ENCODE data around the gene ARHGAP24. TPM values are rescaled to one million over a fixed set of nuclear protein-coding genes. Genes with fewer than 3 reads are reported as not detected.

ARHGAP24 gene
- total and polyA plus RNA-seq, 2 experiments from 2014 or later, result 19.5 to 29.6 TPM

DNA sequence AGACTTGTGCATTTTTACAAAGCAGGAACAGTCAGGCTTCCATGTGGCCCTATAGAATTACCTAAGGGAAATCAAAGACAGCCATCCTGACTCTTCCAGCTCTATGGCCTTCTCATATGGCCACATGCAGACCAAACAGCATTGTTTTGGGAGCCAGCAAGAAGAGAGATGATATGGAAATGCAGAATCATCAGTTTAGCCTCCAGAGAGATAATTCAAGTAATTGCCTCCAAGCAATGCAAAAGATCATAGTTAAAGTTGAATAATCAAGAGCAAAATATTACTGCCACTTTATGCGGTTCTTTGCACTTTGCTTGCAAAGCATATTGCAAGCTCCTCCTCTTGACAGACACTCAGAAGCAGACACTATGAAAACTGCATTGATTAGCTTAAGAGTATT, 207.4 kb downstream of the ARHGAP24 start:
- H3K27me3 ChIP-seq, result no peaks in the 10 kb centered on the region
- H3K27ac ChIP-seq, result no peak overlapping the region
- WGBS (ENCODE audit: low lambda C conversion rate, missing lambda C conversion rate), result 100% methylated on average over 1 of the region's 1 CpG

DNA sequence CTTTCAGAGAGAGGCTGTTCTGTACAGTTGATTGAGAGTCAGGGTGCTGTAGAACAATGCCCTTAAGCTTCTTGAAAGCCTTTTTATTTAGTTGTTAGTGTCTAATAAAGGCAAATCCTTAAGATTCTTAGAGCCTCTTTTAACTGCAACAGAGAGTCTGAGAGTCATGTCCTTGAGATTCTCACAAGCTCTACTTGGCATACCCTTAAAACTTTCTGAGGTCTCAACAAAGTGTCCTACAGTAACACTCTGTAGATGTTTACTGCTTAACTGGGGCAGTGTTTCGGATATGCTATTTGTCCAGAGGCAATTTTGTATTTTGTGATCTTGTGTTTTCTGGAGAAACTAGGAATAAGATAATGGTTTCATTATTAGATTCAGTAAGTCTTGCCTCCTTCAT, 209.7 kb downstream of the ARHGAP24 start:
- no peaks in the 10 kb centered on the region for H3K4me1 ChIP-seq (ENCODE audit: insufficient read depth)
- WGBS (ENCODE audit: low lambda C conversion rate, missing lambda C conversion rate), result 96% methylated on average over 1 of the region's 1 CpG
- no peaks in the 10 kb centered on the region for H3K36me3 ChIP-seq (replicated peaks; ENCODE audit: insufficient read depth, low read depth)
- H3K27me3 ChIP-seq, result no peaks in the 10 kb centered on the region
- H2AFZ ChIP-seq, result no peak overlapping the region
- no peaks in the 10 kb centered on the region for H3K79me2 ChIP-seq
- H3K27ac ChIP-seq, result no peak overlapping the region
- no peaks in the 10 kb centered on the region for H4K20me1 ChIP-seq (ENCODE audit: insufficient read depth, poor library complexity, severe bottlenecking)
- H3K9me3 ChIP-seq (ENCODE audit: low read depth), result no peaks in the 10 kb centered on the region
- H3K4me3 ChIP-seq, result no peak overlapping the region
- TF ChIP-seq EZH2 (IDR thresholded peaks at IDR 0.05; ENCODE audit: borderline replicate concordance), result no peak
- TF ChIP-seq, protein P1, sequence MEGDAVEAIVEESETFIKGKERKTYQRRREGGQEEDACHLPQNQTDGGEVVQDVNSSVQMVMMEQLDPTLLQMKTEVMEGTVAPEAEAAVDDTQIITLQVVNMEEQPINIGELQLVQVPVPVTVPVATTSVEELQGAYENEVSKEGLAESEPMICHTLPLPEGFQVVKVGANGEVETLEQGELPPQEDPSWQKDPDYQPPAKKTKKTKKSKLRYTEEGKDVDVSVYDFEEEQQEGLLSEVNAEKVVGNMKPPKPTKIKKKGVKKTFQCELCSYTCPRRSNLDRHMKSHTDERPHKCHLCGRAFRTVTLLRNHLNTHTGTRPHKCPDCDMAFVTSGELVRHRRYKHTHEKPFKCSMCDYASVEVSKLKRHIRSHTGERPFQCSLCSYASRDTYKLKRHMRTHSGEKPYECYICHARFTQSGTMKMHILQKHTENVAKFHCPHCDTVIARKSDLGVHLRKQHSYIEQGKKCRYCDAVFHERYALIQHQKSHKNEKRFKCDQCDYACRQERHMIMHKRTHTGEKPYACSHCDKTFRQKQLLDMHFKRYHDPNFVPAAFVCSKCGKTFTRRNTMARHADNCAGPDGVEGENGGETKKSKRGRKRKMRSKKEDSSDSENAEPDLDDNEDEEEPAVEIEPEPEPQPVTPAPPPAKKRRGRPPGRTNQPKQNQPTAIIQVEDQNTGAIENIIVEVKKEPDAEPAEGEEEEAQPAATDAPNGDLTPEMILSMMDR (IDR thresholded peaks at IDR 0.05; ENCODE audit: poor library complexity), result no peak
- TF ChIP-seq EZH2phosphoT487 (IDR thresholded peaks at IDR 0.05; ENCODE audit: low read depth, severe bottlenecking, unreplicated experiment), result no peak
- H3K4me2 ChIP-seq, result no peak overlapping the region
- no peak for DNase-seq (ENCODE audit: low spot score)
- no peaks in the 10 kb centered on the region for H3K9me2 ChIP-seq (replicated peaks; ENCODE audit: insufficient read depth)

More for the DNA sequence above, 207.4 kb downstream of the ARHGAP24 start:
- Histone ChIP-seq H2AFZ (no peak overlapping the region), H3K4me3 (no peak overlapping the region), H3K9me2 (replicated peaks; ENCODE audit: insufficient read depth) (no peaks in the 10 kb centered on the region), H3K36me3 (replicated peaks; ENCODE audit: insufficient read depth, low read depth) (no peaks in the 10 kb centered on the region), H3K4me2 (no peak overlapping the region), H3K79me2 (no peaks in the 10 kb centered on the region), H4K20me1 (ENCODE audit: insufficient read depth, poor library complexity, severe bottlenecking) (no peaks in the 10 kb centered on the region), H3K9me3 (ENCODE audit: low read depth) (no peaks in the 10 kb centered on the region), H3K4me1 (ENCODE audit: insufficient read depth) (no peaks in the 10 kb centered on the region)
- DNase-seq (ENCODE audit: low spot score), result no peak
- TF ChIP-seq, protein P1 (IDR thresholded peaks at IDR 0.05; ENCODE audit: poor library complexity), result no peak
- TF ChIP-seq EZH2 (IDR thresholded peaks at IDR 0.05; ENCODE audit: borderline replicate concordance) (no peak), EZH2phosphoT487 (IDR thresholded peaks at IDR 0.05; ENCODE audit: low read depth, severe bottlenecking, unreplicated experiment) (no peak)

DNA sequence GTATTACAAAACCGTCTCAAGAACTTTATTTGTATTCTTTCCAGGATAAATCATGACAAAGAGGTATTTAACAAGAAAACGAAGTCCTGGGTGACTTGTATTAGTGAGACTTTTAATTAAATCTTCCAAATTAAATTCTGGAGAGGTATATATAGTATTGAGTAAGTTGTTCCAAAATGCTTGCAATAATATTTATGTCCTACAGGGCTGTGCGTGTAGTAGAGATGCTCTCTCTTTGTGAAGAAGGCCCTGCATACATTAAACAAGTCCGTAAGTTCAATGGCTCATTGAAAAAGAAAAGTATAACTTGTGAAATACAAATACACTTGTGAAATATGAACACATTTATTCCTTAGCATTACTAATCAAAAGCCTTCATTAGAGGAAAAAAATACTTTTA, 211.4 kb downstream of the ARHGAP24 start:
- Histone ChIP-seq H4K20me1 (ENCODE audit: insufficient read depth, poor library complexity, severe bottlenecking) (no peaks in the 10 kb centered on the region), H3K4me3 (no peak overlapping the region), H3K4me1 (ENCODE audit: insufficient read depth) (no peaks in the 10 kb centered on the region), H3K9me2 (replicated peaks; ENCODE audit: insufficient read depth) (no peaks in the 10 kb centered on the region), H3K27me3 (no peaks in the 10 kb centered on the region), H3K27ac (no peak overlapping the region), H3K9me3 (ENCODE audit: low read depth) (no peaks in the 10 kb centered on the region), H3K79me2 (no peaks in the 10 kb centered on the region), H2AFZ (no peak overlapping the region), H3K36me3 (replicated peaks; ENCODE audit: insufficient read depth, low read depth) (no peaks in the 10 kb centered on the region), H3K4me2 (no peak overlapping the region)
- 83% methylated on average over 4 of the region's 4 CpGs for WGBS (ENCODE audit: low lambda C conversion rate, missing lambda C conversion rate)
- TF ChIP-seq EZH2phosphoT487 (IDR thresholded peaks at IDR 0.05; ENCODE audit: low read depth, severe bottlenecking, unreplicated experiment) (no peak), EZH2 (IDR thresholded peaks at IDR 0.05; ENCODE audit: borderline replicate concordance) (no peak)
- TF ChIP-seq, protein P1 (IDR thresholded peaks at IDR 0.05; ENCODE audit: poor library complexity), result no peak
- no peak for DNase-seq (ENCODE audit: low spot score)
